ENCODE measurements around the gene SPACA6.

DNA sequence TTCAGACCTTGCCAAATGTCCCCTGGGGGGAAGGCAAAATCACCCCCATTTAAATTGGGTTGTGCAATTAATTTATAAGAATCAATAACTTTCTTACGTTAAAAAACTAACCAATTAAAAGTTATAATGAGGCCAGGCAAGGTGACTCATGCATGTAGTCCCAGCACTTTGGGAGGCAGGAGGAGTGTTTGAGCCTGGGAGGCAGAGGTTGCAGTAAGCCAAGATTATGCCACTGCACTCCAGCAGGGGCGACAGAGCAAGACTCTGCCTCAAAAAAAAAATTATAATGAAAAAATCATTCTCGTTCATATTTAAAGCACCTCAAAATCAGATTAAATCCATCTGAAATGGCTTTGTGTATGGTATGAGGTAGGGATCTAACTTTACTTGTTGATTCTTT, 28.1 kb upstream of the SPACA6 start:
- no peak for TF ChIP-seq EZH2 (IDR thresholded peaks at IDR 0.05; ENCODE audit: insufficient read depth, poor library complexity, severe bottlenecking)
- no peak for TF ChIP-seq EZH2phosphoT487 (IDR thresholded peaks at IDR 0.05; ENCODE audit: insufficient read depth, low read depth)
